KOPT-K1 (cell line): ENCODE results near the gene DOCK8.

Experiments
- H3K27ac ChIP-seq: fragments of 200-600 bp; sonication (generic); 2 replicates; pipeline ENCODE4 v1.5.1; 2016; ENCODE audit warnings: antibody characterized with exemption, mild to moderate bottlenecking, low read depth, low read length; ENCODE audit not compliant: poor library complexity, severe bottlenecking
- H3K36me3 ChIP-seq: fragments of 200-600 bp; sonication (generic); 2 replicates; pipeline ENCODE4 v1.5.1; 2017; ENCODE audit warnings: antibody characterized with exemption, mild to moderate bottlenecking, low read length, moderate library complexity; ENCODE audit not compliant: insufficient read depth
- H3K9me3 ChIP-seq: fragments of 200-600 bp; sonication (generic); 2 replicates; pipeline ENCODE4 v1.5.1; 2017; ENCODE audit warnings: antibody characterized with exemption, low read length, mild to moderate bottlenecking; ENCODE audit not compliant: insufficient read depth, poor library complexity, severe bottlenecking

DOCK8 gene

GRCh38 chr9:303502-303901, 88.8 kb downstream of the DOCK8 start:
- H3K36me3 ChIP-seq, result peaks cover 100% of the 10 kb centered on the region
- no peak overlapping the region for H3K27ac ChIP-seq
- H3K9me3 ChIP-seq, result no peaks in the 10 kb centered on the region

DNA sequence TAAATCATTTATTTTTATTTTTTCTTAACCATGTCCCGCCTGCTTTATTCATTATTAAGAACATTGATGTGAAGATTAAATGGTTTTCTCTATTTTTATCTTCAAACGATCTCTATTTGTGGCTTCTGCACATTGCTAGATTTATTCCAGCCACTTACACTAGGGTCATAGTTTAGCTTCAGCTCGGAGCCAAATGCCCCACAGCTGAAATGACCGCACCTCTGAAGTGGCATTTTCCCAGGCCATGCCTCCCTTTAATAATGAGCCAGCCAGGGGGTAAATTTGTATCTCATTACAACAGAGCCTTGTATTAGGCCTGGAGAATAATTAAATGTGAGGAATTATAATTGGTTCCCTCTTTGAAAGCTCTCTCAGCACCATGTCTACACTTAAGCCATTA, 89.4 kb downstream of the DOCK8 start:
- H3K36me3 ChIP-seq, result peaks cover 100% of the 10 kb centered on the region
- H3K27ac ChIP-seq, result no peak overlapping the region
- H3K9me3 ChIP-seq, result no peaks in the 10 kb centered on the region

DNA sequence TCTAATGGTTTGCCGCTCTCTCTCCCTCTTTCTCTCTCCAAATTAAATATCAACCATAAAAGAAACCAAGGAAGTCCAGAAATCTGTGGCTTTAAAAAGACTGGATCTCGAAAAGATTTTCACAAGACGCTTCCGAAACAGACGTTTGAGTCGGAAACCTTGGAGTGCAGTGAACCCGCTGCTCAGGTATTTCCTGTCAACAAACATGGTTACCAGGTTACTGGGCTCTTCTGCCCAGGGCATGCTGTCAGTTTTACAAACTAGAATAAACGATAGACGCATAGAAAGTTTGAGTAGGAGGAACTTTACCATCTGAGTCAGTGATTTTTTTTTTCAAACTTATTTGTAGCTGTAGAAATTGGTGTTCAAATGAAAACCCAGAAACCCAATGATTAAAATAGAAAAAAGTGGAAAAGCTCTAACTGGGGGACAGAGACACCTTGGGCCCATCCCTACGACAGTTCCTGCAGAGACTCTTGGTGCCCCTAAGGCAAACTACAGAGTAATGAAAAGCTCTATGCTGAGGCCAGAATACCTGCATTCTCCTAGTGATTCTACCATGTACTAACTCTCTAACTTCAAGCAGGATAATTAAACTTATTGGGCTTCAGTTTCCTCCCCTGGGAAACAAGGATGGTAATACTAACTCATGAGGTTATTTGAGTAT, 90.0 kb downstream of the DOCK8 start:
- Histone ChIP-seq H3K27ac (no peak overlapping the region), H3K9me3 (no peaks in the 10 kb centered on the region), H3K36me3 (peaks cover 100% of the 10 kb centered on the region)

- no peaks in the 10 kb centered on the region for H3K9me3 ChIP-seq
- H3K36me3 ChIP-seq, result peaks cover 98% of the 10 kb centered on the region
- H3K27ac ChIP-seq, result no peak overlapping the region
Observed at GRCh38 chr9:306907-307306, 92.2 kb downstream of the DOCK8 start.

GRCh38 chr9:311841-312240, 97.2 kb downstream of the DOCK8 start:
- no peaks in the 10 kb centered on the region for H3K9me3 ChIP-seq
- no peak overlapping the region for H3K27ac ChIP-seq
- peaks cover 98% of the 10 kb centered on the region for H3K36me3 ChIP-seq

- Histone ChIP-seq H3K9me3 (no peaks in the 10 kb centered on the region), H3K36me3 (peaks cover 98% of the 10 kb centered on the region), H3K27ac (no peak overlapping the region)
Observed at GRCh38 chr9:312596-313320, 98.1 kb downstream of the DOCK8 start.

- Histone ChIP-seq H3K9me3 (no peaks in the 10 kb centered on the region), H3K27ac (no peak overlapping the region), H3K36me3 (peaks cover 85% of the 10 kb centered on the region)
Observed at GRCh38 chr9:316382-316965, 101.8 kb downstream of the DOCK8 start.

DNA sequence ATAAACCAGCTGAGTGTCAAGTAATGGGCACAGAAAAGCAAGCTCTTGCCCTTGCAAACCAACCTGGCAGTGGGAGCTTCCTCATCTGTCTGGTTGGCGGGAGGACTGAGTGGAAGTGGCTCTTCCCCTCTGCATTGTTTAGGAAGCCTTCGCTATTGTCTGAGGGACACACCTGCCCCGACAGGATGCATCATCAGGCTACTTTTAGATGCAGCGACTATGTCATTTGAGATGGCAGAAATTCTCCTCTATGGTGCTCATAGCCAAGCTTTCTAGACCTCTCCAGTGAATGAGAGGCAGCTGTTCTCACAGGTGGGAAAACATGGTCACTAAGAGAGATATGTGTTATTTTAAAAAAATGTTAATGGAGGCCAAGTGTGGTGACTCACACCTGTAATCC, 104.0 kb downstream of the DOCK8 start:
- no peaks in the 10 kb centered on the region for H3K9me3 ChIP-seq
- no peak overlapping the region for H3K27ac ChIP-seq
- peaks cover 78% of the 10 kb centered on the region for H3K36me3 ChIP-seq

DNA sequence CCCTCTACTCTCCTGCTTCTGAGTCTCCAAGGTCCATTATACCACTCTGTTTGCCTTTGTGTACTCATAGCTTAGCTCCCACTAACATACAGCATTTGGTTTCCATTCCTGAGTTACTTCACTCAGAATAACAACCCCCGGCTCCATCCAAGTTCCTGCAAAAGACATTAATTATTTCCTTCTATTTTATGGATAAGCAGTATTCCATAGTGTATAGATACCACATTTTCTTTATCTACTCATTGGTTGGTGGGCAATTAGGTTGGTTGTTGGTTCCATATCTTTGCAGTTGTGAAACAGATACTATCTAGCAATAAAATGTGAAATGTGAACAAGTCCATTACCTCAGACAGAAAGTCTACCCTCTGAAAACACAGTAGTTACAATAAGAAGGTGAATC, 110.3 kb downstream of the DOCK8 start:
- no peaks in the 10 kb centered on the region for H3K9me3 ChIP-seq
- H3K27ac ChIP-seq, result no peak overlapping the region
- peaks cover 78% of the 10 kb centered on the region for H3K36me3 ChIP-seq

- H3K9me3 ChIP-seq, result no peaks in the 10 kb centered on the region
- H3K27ac ChIP-seq, result no peak overlapping the region
- peaks cover 94% of the 10 kb centered on the region for H3K36me3 ChIP-seq
Observed at GRCh38 chr9:326667-327066, 112.0 kb downstream of the DOCK8 start.

GRCh38 chr9:328453-328852, 113.8 kb downstream of the DOCK8 start:
- H3K36me3 ChIP-seq, result peaks cover 99% of the 10 kb centered on the region
- no peaks in the 10 kb centered on the region for H3K9me3 ChIP-seq
- H3K27ac ChIP-seq, result no peak overlapping the region

GRCh38 chr9:331197-331596, 116.5 kb downstream of the DOCK8 start:
- no peak overlapping the region for H3K27ac ChIP-seq
- peaks cover 100% of the 10 kb centered on the region for H3K36me3 ChIP-seq
- H3K9me3 ChIP-seq, result no peaks in the 10 kb centered on the region

DNA sequence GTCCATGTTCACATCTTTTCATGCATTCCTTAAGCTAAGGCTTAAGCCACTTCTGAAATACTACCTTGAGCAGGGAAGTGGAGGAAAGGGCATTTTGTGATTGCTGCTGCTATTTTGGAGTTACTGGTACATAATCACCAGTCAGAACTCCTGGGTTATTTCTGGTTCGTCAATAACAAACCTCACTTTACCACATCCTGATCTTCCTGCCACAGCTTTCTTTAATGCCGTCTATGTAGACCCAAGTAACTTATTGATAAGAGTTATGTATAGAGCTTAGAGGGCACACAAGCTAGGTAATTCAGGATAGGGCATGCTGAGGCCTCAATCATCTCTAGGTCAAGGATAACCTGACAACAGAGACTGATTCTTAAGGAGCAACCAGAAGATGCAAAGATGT, 120.7 kb downstream of the DOCK8 start:
- H3K9me3 ChIP-seq, result no peaks in the 10 kb centered on the region
- no peak overlapping the region for H3K27ac ChIP-seq
- H3K36me3 ChIP-seq, result peaks cover 100% of the 10 kb centered on the region

DNA sequence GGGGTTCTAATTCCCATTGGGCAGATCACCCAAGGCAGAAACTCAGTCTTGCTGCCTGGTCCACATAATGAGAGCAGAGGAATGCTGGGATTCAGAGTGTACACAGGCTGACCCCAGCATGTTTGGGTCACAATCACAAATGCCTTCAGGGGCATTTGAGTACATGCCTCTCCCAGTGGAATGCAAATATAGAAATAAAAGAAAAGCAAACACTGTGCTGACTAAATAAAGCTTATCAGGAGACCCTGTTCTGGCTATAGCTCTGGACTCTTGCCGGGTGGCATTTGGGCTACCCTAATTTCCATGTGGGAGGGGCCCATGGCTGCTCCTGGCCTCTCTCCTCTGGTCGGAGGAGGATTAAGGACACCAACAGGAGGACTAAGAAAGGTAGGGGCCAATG, 121.4 kb downstream of the DOCK8 start:
- Histone ChIP-seq H3K36me3 (peaks cover 100% of the 10 kb centered on the region), H3K27ac (no peak overlapping the region), H3K9me3 (no peaks in the 10 kb centered on the region)

DNA sequence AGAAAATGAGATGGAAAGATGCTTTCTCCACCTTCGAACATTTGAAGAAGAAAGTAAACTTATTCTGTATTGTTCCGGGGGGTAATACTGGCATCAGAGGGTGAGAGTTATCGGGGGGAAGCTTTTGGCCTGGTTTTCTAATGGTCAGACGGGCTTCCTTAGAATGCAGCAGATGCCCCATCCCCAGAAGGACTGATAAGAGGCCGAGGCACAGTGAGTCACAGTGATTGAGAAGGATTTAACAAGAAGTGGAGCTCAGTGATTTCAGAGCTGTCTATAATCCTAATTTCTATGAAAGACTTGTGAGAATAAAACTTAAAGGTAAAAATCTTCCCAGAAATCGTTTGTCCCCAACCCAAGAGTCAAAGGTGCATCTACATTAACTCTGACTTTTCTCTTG, 123.9 kb downstream of the DOCK8 start:
- no peak overlapping the region for H3K27ac ChIP-seq

More for the DNA sequence above, 123.9 kb downstream of the DOCK8 start:
- Histone ChIP-seq H3K9me3 (no peaks in the 10 kb centered on the region), H3K36me3 (peaks cover 100% of the 10 kb centered on the region)
